Renal cortical epithelial cell (primary cell): Measurements from ENCODE around the gene RABAC1. TPM values are rescaled to one million over a fixed set of nuclear protein-coding genes. Genes with fewer than 3 reads are reported as not detected.

Experiments used
- DNase-seq: peaks from one replicate; pipeline ENCODE4 v3.0.0-alpha.2; 2011; ENCODE audit warnings: low read depth
- total RNA-seq: library from RNA; depleted of rRNA; stranded (reverse); fragments of >200 nt; gene quantifications from 2 replicates; pipeline ENCODE4 v1.2.3, GENCODE V29; 2014

The RABAC1 gene
- total RNA-seq, 1 donor from 2014 or later: 71.8 TPM

- no peak for DNase-seq
These were observed 30.2 kb downstream of the RABAC1 start for GRCh38 chr19:41928754-41929535.

GRCh38 chr19:41928221-41928683, 30.9 kb downstream of the RABAC1 start, which contains the start of gene ERFL:
Gene ERFL (minus strand): TSS chr19:41928449. CDS start chr19:41912919, 15,530 bp downstream.
- DNase-seq: no peak

- DNase-seq: no peak
These were observed 31.5 kb downstream of the RABAC1 start for GRCh38 chr19:41927497-41928192.

- DNase-seq: no peak
These were observed 32.2 kb downstream of the RABAC1 start for GRCh38 chr19:41926763-41927496.

GRCh38 chr19:41926028-41926762, 32.9 kb downstream of the RABAC1 start:
- DNase-seq: no peak

GRCh38 chr19:41925208-41926003, 33.7 kb downstream of the RABAC1 start:
- no peak for DNase-seq

GRCh38 chr19:41924151-41925145, 34.7 kb downstream of the RABAC1 start:
- DNase-seq: no peak

- no peak for DNase-seq
These were observed 35.9 kb downstream of the RABAC1 start for GRCh38 chr19:41923045-41923788.

- no peak for DNase-seq
These were observed 36.5 kb downstream of the RABAC1 start for GRCh38 chr19:41922585-41922984.

GRCh38 chr19:41921577-41922576, 37.2 kb downstream of the RABAC1 start:
- no peak for DNase-seq

GRCh38 chr19:41920882-41921576, 38.1 kb downstream of the RABAC1 start:
- no peak for DNase-seq

- DNase-seq: no peak
These were observed 39.0 kb downstream of the RABAC1 start for GRCh38 chr19:41919948-41920712.

GRCh38 chr19:41918653-41919244, 40.4 kb downstream of the RABAC1 start:
- peak; percentile 10 for DNase-seq

- DNase-seq: no peak
These were observed 41.0 kb downstream of the RABAC1 start for GRCh38 chr19:41918095-41918494.

GRCh38 chr19:41917676-41918075, 41.4 kb downstream of the RABAC1 start:
- DNase-seq: no peak
